OCI-LY7 (cell line): ENCODE measurements around the gene PITPNB. TPM values are rescaled to one million over a fixed set of nuclear protein-coding genes. Genes with fewer than 3 reads are reported as not detected.

Source experiments
- BruUV-seq: library from RNA; stranded (reverse); fragments of 400-500 nt; replicated peaks from 2 replicates; lab custom pipeline; 2021; lab: Mats Ljungman, UMichigan
- CTCF ChIA-PET: fragments of 300-600 bp; sonication (Branson Sonifier 250); formaldehyde crosslinking; loops from one replicate; lab custom pipeline; 2022; ENCODE audit warnings: antibody characterized with exemption; ENCODE audit not compliant: unreplicated experiment; lab: Charles Lee
- POLR2A ChIA-PET: fragments of 300-600 bp; sonication (Branson Sonifier 250); formaldehyde crosslinking; loops from one replicate; lab custom pipeline; 2022; ENCODE audit warnings: antibody characterized with exemption; lab: Charles Lee
- DNase-seq: peaks from one replicate; pipeline ENCODE4 v3.0.0-alpha.2; 2015; ENCODE audit warnings: low spot score
- H2AFZ ChIP-seq: fragments of 200-600 bp; sonication (generic), shearing (Covaris generic); 2 replicates; pipeline ENCODE4 v1.6.1; 2014; ENCODE audit warnings: mild to moderate bottlenecking, antibody characterized with exemption, low read length, moderate library complexity
- H3K27ac ChIP-seq: fragments of 200-600 bp; sonication (generic); 2 replicates; pipeline ENCODE4 v1.5.1; 2014; ENCODE audit warnings: mixed run types, low read depth, mild to moderate bottlenecking, moderate library complexity, low read length, inconsistent platforms; ENCODE audit not compliant: poor library complexity, severe bottlenecking
- H3K36me3 ChIP-seq: fragments of 200-600 bp; sonication (generic); 2 replicates; pipeline ENCODE4 v1.6.1; 2014; ENCODE audit warnings: mild to moderate bottlenecking, antibody characterized with exemption, low read length, moderate library complexity, mixed read lengths; ENCODE audit not compliant: insufficient read depth
- H3K4me1 ChIP-seq: fragments of 200-600 bp; sonication (generic); 2 replicates; pipeline ENCODE4 v1.5.1; 2014; ENCODE audit warnings: mild to moderate bottlenecking, low read length; ENCODE audit not compliant: insufficient read depth, poor library complexity, severe bottlenecking
- H3K4me2 ChIP-seq: fragments of 200-600 bp; sonication (generic); 2 replicates; pipeline ENCODE4 v1.6.1; 2014; ENCODE audit warnings: mild to moderate bottlenecking, low read length
- H3K4me3 ChIP-seq: fragments of 200-600 bp; sonication (generic); 2 replicates; pipeline ENCODE4 v1.5.1; 2014; ENCODE audit warnings: mild to moderate bottlenecking, low read depth, low read length; ENCODE audit not compliant: poor library complexity, severe bottlenecking
- H3K79me2 ChIP-seq: fragments of 200-600 bp; sonication (generic); 2 replicates; pipeline ENCODE4 v1.6.1; 2016; ENCODE audit warnings: low read depth, mild to moderate bottlenecking, low read length, moderate library complexity, mixed read lengths; ENCODE audit not compliant: insufficient read depth
- H3K9me2 ChIP-seq: fragments of 200-600 bp; sonication (generic); 2 replicates; pipeline ENCODE4 v1.6.1; 2016; ENCODE audit warnings: mild to moderate bottlenecking, low read length, mixed read lengths; ENCODE audit not compliant: insufficient read depth
- H3K9me3 ChIP-seq: fragments of 200-600 bp; sonication (generic); 2 replicates; pipeline ENCODE4 v1.6.1; 2014; ENCODE audit warnings: mild to moderate bottlenecking, mixed run types, low read length, mixed read lengths
- H4K20me1 ChIP-seq: fragments of 200-600 bp; sonication (generic); 2 replicates; pipeline ENCODE4 v1.6.1; 2014; ENCODE audit warnings: mild to moderate bottlenecking, antibody characterized with exemption, low read length, moderate library complexity, mixed read lengths; ENCODE audit not compliant: insufficient read depth
- EZH2phosphoT487 ChIP-seq: fragments of 200-600 bp; sonication (generic); IDR thresholded peaks from 2 replicates; pipeline ENCODE4 v1.6.1; 2018; ENCODE audit warnings: low read depth, borderline replicate concordance, mild to moderate bottlenecking, mixed run types, antibody characterized with exemption, low read length, moderate library complexity, mixed read lengths
- intact Hi-C: fragments of 100-400 bp; cut with micrococcal nuclease; formaldehyde crosslinking; loops from one replicate; pipeline ENCODE4 v1.10.0; 2022; ENCODE audit not compliant: unreplicated experiment
- total RNA-seq, 2 experiments: library from RNA; depleted of rRNA in 1 of 2; stranded (reverse); fragments of >200 nt in 1 of 2; shearing (Covaris generic) in 1 of 2; gene quantifications; 2 replicates each; pipeline ENCODE4 v1.2.3, GENCODE V29; 2014 to 2022
- TF ChIP-seq, protein P1 (sequence below): fragments of 200-600 bp; sonication (generic); conservative IDR thresholded peaks from 2 replicates; pipeline ENCODE4 v1.5.1; 2014; ENCODE audit warnings: mild to moderate bottlenecking, antibody characterized with exemption, low read length, moderate library complexity, mixed read lengths

PITPNB gene
- total RNA-seq, 2 experiments from 2014 or later: 21.8 to 97.4 TPM

DNA sequence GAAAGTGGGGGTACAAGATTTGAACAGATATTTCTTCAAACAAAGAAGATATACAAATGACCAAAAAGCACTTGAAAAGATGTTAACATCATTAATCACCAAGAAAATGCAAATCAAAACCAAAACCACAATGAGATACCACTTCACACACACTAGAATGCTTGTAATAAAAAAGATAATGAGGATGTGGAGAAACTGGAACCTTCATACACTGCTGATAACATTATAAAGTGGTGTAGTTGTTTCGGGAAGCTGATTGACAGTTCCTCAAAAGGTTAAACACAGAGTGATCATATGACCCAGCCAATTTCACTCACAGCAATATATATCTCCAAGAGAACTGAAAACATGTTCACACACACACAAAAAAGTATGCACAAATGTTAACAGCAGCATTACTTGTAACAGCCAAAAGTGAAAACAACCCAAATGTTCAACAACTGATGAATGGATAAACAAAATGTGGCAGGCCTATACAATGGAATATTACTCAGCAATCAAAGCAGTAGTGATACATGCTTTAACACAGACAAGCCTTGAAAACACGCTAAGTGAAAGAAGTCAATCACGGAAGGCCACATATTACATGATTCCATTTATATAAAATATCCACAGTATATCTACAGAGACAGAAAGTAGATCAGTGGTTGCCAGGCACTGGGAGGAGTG is 15.1 kb downstream of the PITPNB start:
- intact Hi-C loops: no loop called here
- H3K9me3 ChIP-seq: no peaks in the 10 kb centered on the region
- peaks cover 93% of the 10 kb centered on the region for H3K36me3 ChIP-seq
- H3K4me1 ChIP-seq: no peaks in the 10 kb centered on the region
- no peak for DNase-seq
- H4K20me1 ChIP-seq: peaks cover 19% of the 10 kb centered on the region; the same call in 1 of the 2 replicates
- POLR2A ChIA-PET: interaction anchor here (1.2 kb wide), 1 partner anchor 10 kb away, joined by 4 read pairs; no protein-coding TSS in a partner anchor
- no TSS peak for BruUV-seq
- TF ChIP-seq, protein P1, sequence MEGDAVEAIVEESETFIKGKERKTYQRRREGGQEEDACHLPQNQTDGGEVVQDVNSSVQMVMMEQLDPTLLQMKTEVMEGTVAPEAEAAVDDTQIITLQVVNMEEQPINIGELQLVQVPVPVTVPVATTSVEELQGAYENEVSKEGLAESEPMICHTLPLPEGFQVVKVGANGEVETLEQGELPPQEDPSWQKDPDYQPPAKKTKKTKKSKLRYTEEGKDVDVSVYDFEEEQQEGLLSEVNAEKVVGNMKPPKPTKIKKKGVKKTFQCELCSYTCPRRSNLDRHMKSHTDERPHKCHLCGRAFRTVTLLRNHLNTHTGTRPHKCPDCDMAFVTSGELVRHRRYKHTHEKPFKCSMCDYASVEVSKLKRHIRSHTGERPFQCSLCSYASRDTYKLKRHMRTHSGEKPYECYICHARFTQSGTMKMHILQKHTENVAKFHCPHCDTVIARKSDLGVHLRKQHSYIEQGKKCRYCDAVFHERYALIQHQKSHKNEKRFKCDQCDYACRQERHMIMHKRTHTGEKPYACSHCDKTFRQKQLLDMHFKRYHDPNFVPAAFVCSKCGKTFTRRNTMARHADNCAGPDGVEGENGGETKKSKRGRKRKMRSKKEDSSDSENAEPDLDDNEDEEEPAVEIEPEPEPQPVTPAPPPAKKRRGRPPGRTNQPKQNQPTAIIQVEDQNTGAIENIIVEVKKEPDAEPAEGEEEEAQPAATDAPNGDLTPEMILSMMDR: no peak
- TF ChIP-seq EZH2phosphoT487: no peak
- H3K9me2 ChIP-seq: no peaks in the 10 kb centered on the region
- H3K4me3 ChIP-seq: no peak overlapping the region
- H2AFZ ChIP-seq: no peak overlapping the region
- H3K27ac ChIP-seq: no peak overlapping the region
- no peak overlapping the region for H3K4me2 ChIP-seq
- peaks cover 81% of the 10 kb centered on the region for H3K79me2 ChIP-seq
- CTCF ChIA-PET: no interaction called here

- POLR2A ChIA-PET: interaction anchor here (0.6 to 1.6 kb wide), 3 partner anchors 13 to 102 kb away, joined by 3 to 4 read pairs (median 4); partner anchors contain the start of gene PITPNB
- BruUV-seq: no TSS peak
- Histone ChIP-seq H3K27ac (no peak overlapping the region), H3K9me3 (no peaks in the 10 kb centered on the region), H2AFZ (no peak overlapping the region), H3K79me2 (peaks cover 56% of the 10 kb centered on the region), H3K36me3 (peaks cover 93% of the 10 kb centered on the region), H3K4me2 (no peak overlapping the region), H3K4me1 (no peaks in the 10 kb centered on the region), H3K4me3 (no peak overlapping the region), H4K20me1 (peaks cover 5% of the 10 kb centered on the region; the same call in 1 of the 2 replicates), H3K9me2 (no peaks in the 10 kb centered on the region)
- intact Hi-C loops: no loop called here
- no peak for DNase-seq
- TF ChIP-seq, protein P1: no peak
- TF ChIP-seq EZH2phosphoT487: no peak
- CTCF ChIA-PET: no interaction called here
Observed at GRCh38 chr22:27900153-27900552, 18.9 kb downstream of the PITPNB start.

GRCh38 chr22:27896245-27896644 is 22.8 kb downstream of the PITPNB start:
- POLR2A ChIA-PET: no interaction called here
- no peak for TF ChIP-seq EZH2phosphoT487
- TF ChIP-seq, protein P1: no peak
- Histone ChIP-seq H3K9me3 (no peaks in the 10 kb centered on the region), H3K4me1 (no peaks in the 10 kb centered on the region), H3K4me3 (no peak overlapping the region), H4K20me1 (no peaks in the 10 kb centered on the region), H3K9me2 (no peaks in the 10 kb centered on the region), H3K27ac (no peak overlapping the region), H2AFZ (no peak overlapping the region), H3K36me3 (peaks cover 97% of the 10 kb centered on the region), H3K79me2 (peaks cover 17% of the 10 kb centered on the region), H3K4me2 (no peak overlapping the region)
- DNase-seq: no peak
- CTCF ChIA-PET: no interaction called here
- intact Hi-C loops: no loop called here
- BruUV-seq: no TSS peak
